ENCODE measurements around the gene CCN5.

GRCh38 chr20:44666066-44666465 lies 49.1 kb upstream of the CCN5 start:
- TF ChIP-seq EGR1 (IDR thresholded peaks at IDR 0.05; ENCODE audit: borderline replicate concordance, low read depth, low read length) (no peak), CHD1 (IDR thresholded peaks at IDR 0.05; ENCODE audit: low read depth, low read length) (no peak), POLR2A (IDR thresholded peaks at IDR 0.05; ENCODE audit: control extremely low read depth in 1 of 2, low read depth in 2 of 2, low read length in 2 of 2) (no peak), CTCF (IDR thresholded peaks at IDR 0.05; ENCODE audit: control extremely low read depth in 1 of 3, insufficient read depth in 1 of 3, low read depth in 1 of 3, low read length in 3 of 3) (no peak), EZH2 (IDR thresholded peaks at IDR 0.05; ENCODE audit: low read depth, low read length, severe bottlenecking) (no peak), ASH2L (IDR thresholded peaks at IDR 0.05; ENCODE audit: low read length) (no peak), POLR2AphosphoS5 (IDR thresholded peaks at IDR 0.05; ENCODE audit: low read depth, low read length) (no peak), ZNF274 (IDR thresholded peaks at IDR 0.05; ENCODE audit: borderline replicate concordance, extremely low read depth, low read length) (no peak), YY1 (IDR thresholded peaks at IDR 0.05; ENCODE audit: low read depth, low read length) (no peak), CTBP2 (IDR thresholded peaks at IDR 0.05; ENCODE audit: borderline replicate concordance, insufficient read depth, insufficient read length, low read length) (no peak), SIRT6 (IDR thresholded peaks at IDR 0.05; ENCODE audit: low read length) (no peak), TAF1 (IDR thresholded peaks at IDR 0.05; ENCODE audit: low read depth, low read length) (no peak), PHF8 (conservative IDR thresholded peaks at IDR 0.05; ENCODE audit: low read depth, low read length) (no peak), SAP30 (IDR thresholded peaks at IDR 0.05; ENCODE audit: insufficient read depth, insufficient replicate concordance, low read length) (no peak)

Data from H1 (cell line).